Measurements from ENCODE around the gene MYO15B.

DNA sequence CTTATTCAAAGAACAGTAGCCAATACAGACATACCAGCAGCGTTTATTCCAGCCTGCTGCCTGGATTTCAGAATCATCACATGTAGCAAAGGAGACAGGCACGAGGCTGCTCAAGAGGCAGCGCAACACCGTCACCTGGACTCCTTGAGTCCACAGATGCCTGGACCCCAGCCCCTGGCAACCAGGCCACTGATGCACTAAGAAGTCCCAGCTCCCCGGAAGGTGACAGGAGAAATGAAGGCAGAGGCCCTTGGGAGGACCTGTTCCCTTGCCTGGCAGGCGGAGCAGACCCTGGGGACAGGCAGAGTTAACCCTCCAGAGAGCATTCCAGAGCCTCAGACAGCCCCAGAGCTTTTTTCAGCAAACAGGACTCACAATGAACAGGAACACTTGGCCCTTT is 62.1 kb downstream of the MYO15B start:
- TF ChIP-seq EZH2phosphoT487 (IDR thresholded peaks at IDR 0.05; ENCODE audit: insufficient read depth, low read depth) (no peak), EZH2 (IDR thresholded peaks at IDR 0.05; ENCODE audit: insufficient read depth, poor library complexity, severe bottlenecking) (no peak)
